ENCODE results near the gene AGAP3. TPM values are rescaled to one million over a fixed set of nuclear protein-coding genes. Genes with fewer than 3 reads are reported as not detected.

AGAP3 gene
- total and polyA plus RNA-seq, 2 donors (not counting 1 experiment from before 2014, with no cell fraction given), result 21.1 to 22.3 TPM

GRCh38 chr7:151089893-151090730, 3.8 kb downstream of the AGAP3 start:
- peaks cover 25% of the 10 kb centered on the region for H3K27me3 Mint-ChIP-seq
- TF ChIP-seq EZH2 (IDR thresholded peaks at IDR 0.05; ENCODE audit: borderline replicate concordance, insufficient read depth, low read depth, low read length, poor library complexity, severe bottlenecking) (no peak), CTCF (IDR thresholded peaks at IDR 0.05) (no peak)
- ATAC-seq (ENCODE audit: low read depth) (no peak), DNase-seq (no peak)
- Histone ChIP-seq H3K9me3 (ENCODE audit: control extremely low read depth in 1 of 3, control insufficient read depth in 2 of 3, insufficient read depth in 1 of 3, low read length in 2 of 3) (peaks cover 0 to 4% (median 0%) of the 10 kb centered on the region in 3 donors), H3K79me2 (ENCODE audit: control insufficient read depth, insufficient read depth, low read length) (no peaks in the 10 kb centered on the region), H3K27ac (ENCODE audit: low read length in 2 of 2) (no peak overlapping the region), H3K4me1 (ENCODE audit: control insufficient read depth in 2 of 2, insufficient read depth in 2 of 2, low read length in 2 of 2) (peaks cover 33% of the 10 kb centered on the region in 2 donors), H4K20me1 (ENCODE audit: control insufficient read depth, insufficient read depth, low read length, poor library complexity, severe bottlenecking) (no peaks in the 10 kb centered on the region), H3K9ac (ENCODE audit: low read length) (no peak overlapping the region), H3K27me3 (replicated peaks in 1 of 4; ENCODE audit: control extremely low read depth in 1 of 4, control insufficient read depth in 3 of 4, insufficient read depth in 4 of 4, low read length in 3 of 4) (peaks cover 0 to 42% (median 11%) of the 10 kb centered on the region in 4 experiments), H3K4me2 (replicated peaks; ENCODE audit: low read depth, low read length, poor library complexity, severe bottlenecking) (no peak overlapping the region), H2AFZ (ENCODE audit: insufficient read depth, low read depth, low read length, poor library complexity, severe bottlenecking) (no peak overlapping the region), H3K4me3 (ENCODE audit: control extremely low read depth in 1 of 5, extremely low read depth in 1 of 5, insufficient read depth in 1 of 5, low read depth in 2 of 5, low read length in 4 of 5) (no peak overlapping the region), H3K36me3 (replicated peaks in 1 of 2; ENCODE audit: control extremely low read depth in 1 of 2, control insufficient read depth in 1 of 2, extremely low read depth in 1 of 2, insufficient read depth in 2 of 2, low read length in 1 of 2) (no peaks in the 10 kb centered on the region)
- WGBS (ENCODE audit: insufficient coverage), result 91% methylated on average over 15 of the region's 22 CpGs
- CTCF ChIA-PET, result interaction anchor here (1.0 to 1.6 kb wide), 5 partner anchors 18 to 34 kb away, joined by 3 to 6 read pairs (median 3); no protein-coding TSS in a partner anchor
- intact Hi-C loops (cut with micrococcal nuclease), result loop anchor here (5.0 to 10.0 kb wide), 3 partner anchors 78 to 845 kb away; no protein-coding TSS in a partner anchor
- H3K4me1 Mint-ChIP-seq, result peaks cover 21% of the 10 kb centered on the region
- H3K4me3 Mint-ChIP-seq, result no peak overlapping the region
- no peak overlapping the region for H3K27ac Mint-ChIP-seq
- POLR2A ChIA-PET, result no interaction called here
- no peaks in the 10 kb centered on the region for H3K9me3 Mint-ChIP-seq (ENCODE audit: insufficient read depth)

- Histone ChIP-seq H3K27me3 (replicated peaks in 1 of 4; ENCODE audit: control extremely low read depth in 1 of 4, control insufficient read depth in 3 of 4, insufficient read depth in 4 of 4, low read length in 3 of 4) (peaks cover 0 to 34% (median 7%) of the 10 kb centered on the region in 4 experiments), H3K79me2 (ENCODE audit: control insufficient read depth, insufficient read depth, low read length) (no peaks in the 10 kb centered on the region), H2AFZ (ENCODE audit: insufficient read depth, low read depth, low read length, poor library complexity, severe bottlenecking) (no peak overlapping the region), H3K4me3 (ENCODE audit: control extremely low read depth in 1 of 5, extremely low read depth in 1 of 5, insufficient read depth in 1 of 5, low read depth in 2 of 5, low read length in 4 of 5) (no peak overlapping the region), H3K4me1 (ENCODE audit: control insufficient read depth in 2 of 2, insufficient read depth in 2 of 2, low read length in 2 of 2) (peaks cover 24 to 25% of the 10 kb centered on the region in 2 donors), H4K20me1 (ENCODE audit: control insufficient read depth, insufficient read depth, low read length, poor library complexity, severe bottlenecking) (no peaks in the 10 kb centered on the region), H3K9me3 (ENCODE audit: control extremely low read depth in 1 of 3, control insufficient read depth in 2 of 3, insufficient read depth in 1 of 3, low read length in 2 of 3) (peaks cover 0 to 4% (median 0%) of the 10 kb centered on the region in 3 donors), H3K36me3 (replicated peaks in 1 of 2; ENCODE audit: control extremely low read depth in 1 of 2, control insufficient read depth in 1 of 2, extremely low read depth in 1 of 2, insufficient read depth in 2 of 2, low read length in 1 of 2) (no peaks in the 10 kb centered on the region), H3K27ac (ENCODE audit: low read length in 2 of 2) (no peak overlapping the region), H3K9ac (ENCODE audit: low read length) (no peak overlapping the region), H3K4me2 (replicated peaks; ENCODE audit: low read depth, low read length, poor library complexity, severe bottlenecking) (no peak overlapping the region)
- peaks cover 17% of the 10 kb centered on the region for H3K27me3 Mint-ChIP-seq
- no peak overlapping the region for H3K4me3 Mint-ChIP-seq
- TF ChIP-seq EZH2 (IDR thresholded peaks at IDR 0.05; ENCODE audit: borderline replicate concordance, insufficient read depth, low read depth, low read length, poor library complexity, severe bottlenecking) (no peak), CTCF (IDR thresholded peaks at IDR 0.05) (no peak)
- 97% methylated on average over 6 of the region's 7 CpGs for WGBS (ENCODE audit: insufficient coverage)
- peaks cover 13% of the 10 kb centered on the region for H3K4me1 Mint-ChIP-seq
- POLR2A ChIA-PET, result no interaction called here
- no peak overlapping the region for H3K27ac Mint-ChIP-seq
- no peaks in the 10 kb centered on the region for H3K9me3 Mint-ChIP-seq (ENCODE audit: insufficient read depth)
- ATAC-seq (ENCODE audit: low read depth), result no peak
- intact Hi-C loops (cut with micrococcal nuclease), result no loop called here
- DNase-seq, result no peak
- CTCF ChIA-PET, result interaction anchor here (1.0 to 1.6 kb wide), 4 partner anchors 18 to 33 kb away, joined by 3 to 6 read pairs (median 4); no protein-coding TSS in a partner anchor
Observed at GRCh38 chr7:151091003-151091402, 4.7 kb downstream of the AGAP3 start.
